Hepatocyte (in vitro differentiated cells): ENCODE results near the gene ZDHHC24.

Experiments
- EZH2 ChIP-seq: fragments of 200-600 bp; sonication (generic); IDR thresholded peaks from 2 replicates; pipeline ENCODE4 v1.6.1; 2016; ENCODE audit warnings: antibody characterized with exemption, mild to moderate bottlenecking, borderline replicate concordance
- TF ChIP-seq, protein P1 (sequence below): fragments of 200-600 bp; sonication (generic); IDR thresholded peaks from 2 replicates; pipeline ENCODE4 v1.5.1; 2016; ENCODE audit warnings: antibody characterized with exemption, mild to moderate bottlenecking; ENCODE audit not compliant: poor library complexity

DNA sequence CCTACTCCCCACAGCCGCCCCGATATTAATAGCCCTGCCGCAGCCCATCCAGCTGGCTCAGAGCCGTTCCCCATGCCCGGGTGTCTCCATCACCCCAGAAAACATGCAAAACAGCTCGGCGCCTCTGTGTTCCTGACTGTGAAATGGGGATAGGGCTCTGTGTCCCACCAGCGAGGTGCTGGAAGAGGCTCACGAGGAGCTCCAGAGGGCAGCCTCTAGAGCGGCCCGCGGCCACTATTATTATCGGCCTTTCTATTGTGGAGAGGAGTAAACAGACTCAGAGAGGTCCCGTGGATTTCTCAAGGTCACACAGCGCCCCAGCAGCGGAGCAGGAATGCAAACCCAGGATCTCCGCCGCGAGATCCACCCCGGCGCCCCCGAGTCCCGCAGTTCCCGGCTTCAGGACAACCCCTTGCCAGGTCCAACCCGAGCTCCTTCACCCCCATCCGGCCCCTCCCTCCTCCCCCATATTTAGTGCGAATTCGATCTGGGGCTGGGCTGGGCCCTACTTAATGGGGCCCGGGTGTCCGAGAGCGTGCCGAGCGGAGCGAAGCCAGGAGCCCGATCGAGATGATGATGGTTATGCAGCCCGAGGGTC is 619 bp upstream of the ZDHHC24 start, which contains the start of gene ACTN3:
- TF ChIP-seq, protein P1, sequence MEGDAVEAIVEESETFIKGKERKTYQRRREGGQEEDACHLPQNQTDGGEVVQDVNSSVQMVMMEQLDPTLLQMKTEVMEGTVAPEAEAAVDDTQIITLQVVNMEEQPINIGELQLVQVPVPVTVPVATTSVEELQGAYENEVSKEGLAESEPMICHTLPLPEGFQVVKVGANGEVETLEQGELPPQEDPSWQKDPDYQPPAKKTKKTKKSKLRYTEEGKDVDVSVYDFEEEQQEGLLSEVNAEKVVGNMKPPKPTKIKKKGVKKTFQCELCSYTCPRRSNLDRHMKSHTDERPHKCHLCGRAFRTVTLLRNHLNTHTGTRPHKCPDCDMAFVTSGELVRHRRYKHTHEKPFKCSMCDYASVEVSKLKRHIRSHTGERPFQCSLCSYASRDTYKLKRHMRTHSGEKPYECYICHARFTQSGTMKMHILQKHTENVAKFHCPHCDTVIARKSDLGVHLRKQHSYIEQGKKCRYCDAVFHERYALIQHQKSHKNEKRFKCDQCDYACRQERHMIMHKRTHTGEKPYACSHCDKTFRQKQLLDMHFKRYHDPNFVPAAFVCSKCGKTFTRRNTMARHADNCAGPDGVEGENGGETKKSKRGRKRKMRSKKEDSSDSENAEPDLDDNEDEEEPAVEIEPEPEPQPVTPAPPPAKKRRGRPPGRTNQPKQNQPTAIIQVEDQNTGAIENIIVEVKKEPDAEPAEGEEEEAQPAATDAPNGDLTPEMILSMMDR, result no peak
- no peak for TF ChIP-seq EZH2
